K562 (cell line): ENCODE data around the gene MACF1. TPM values are rescaled to one million over a fixed set of nuclear protein-coding genes. Genes with fewer than 3 reads are reported as not detected.
A peak's percentile ranks its signal among the peaks of the same experiment; 100 is the strongest.

Experiments
- ATF7 ChIP-seq: fragments of 450-650 bp; IDR thresholded peaks from 2 replicates; pipeline ENCODE4 v1.7.1; 2014; ENCODE audit warnings: mild to moderate bottlenecking, moderate library complexity
- BRD9 ChIP-seq: fragments of 450-650 bp; IDR thresholded peaks from 2 replicates; pipeline ENCODE4 v1.6.1; 2018; ENCODE audit warnings: low read depth; ENCODE audit not compliant: partially characterized antibody
- CC2D1A ChIP-seq: fragments of 450-650 bp; IDR thresholded peaks from 2 replicates; pipeline ENCODE4 v1.6.1; 2017; ENCODE audit warnings: mild to moderate bottlenecking
- CSDE1 ChIP-seq, 2 experiments: fragments of 450-650 bp; IDR thresholded peaks; 2 replicates each; pipeline ENCODE4 v1.6.1; 2016; ENCODE audit warnings: mild to moderate bottlenecking in 1 of 2
- ETV5 ChIP-seq: sonication (generic); formaldehyde crosslinking; IDR thresholded peaks from 2 replicates; pipeline ENCODE4 v1.4.0; 2020; ENCODE audit warnings: low read depth, mild to moderate bottlenecking, missing genetic modification reagents
- HDAC1 ChIP-seq, 2 experiments: fragments of 450-650 bp; IDR thresholded peaks; 2 replicates each; pipeline ENCODE4 v1.6.1; 2016 to 2017; ENCODE audit warnings: inconsistent platforms in 1 of 2, mild to moderate bottlenecking in 1 of 2, moderate library complexity in 1 of 2
- KLF16 ChIP-seq: IDR thresholded peaks from 2 replicates; pipeline ENCODE4 v1.6.1; 2016; ENCODE audit warnings: antibody characterized with exemption
- L3MBTL2 ChIP-seq: fragments of 450-650 bp; IDR thresholded peaks from 2 replicates; pipeline ENCODE4 v1.6.1; 2016; ENCODE audit warnings: mild to moderate bottlenecking, moderate library complexity
- MYC ChIP-seq, 2 experiments: fragments of 250-450 bp in 1 of 2; sonication (Bioruptor Pico) in 1 of 2; IDR thresholded peaks; 2 replicates each; pipeline versions ENCODE4 v1.5.1 to v1.6.1; 2012 to 2021; ENCODE audit warnings: low read depth in 2 of 2, borderline replicate concordance in 1 of 2, improper control_type of control experiment in 1 of 2, low read length in 1 of 2, mild to moderate bottlenecking in 1 of 2, moderate library complexity in 1 of 2
- PHB ChIP-seq: fragments of 250-450 bp; sonication (Bioruptor Pico); IDR thresholded peaks from 2 replicates; pipeline ENCODE4 v1.5.0; 2021
- PHB2 ChIP-seq: fragments of 450-650 bp; IDR thresholded peaks from 2 replicates; pipeline ENCODE4 v1.6.1; 2017; ENCODE audit warnings: low read depth
- RBM22 ChIP-seq: fragments of 200-400 bp; formaldehyde crosslinking; IDR thresholded peaks from 2 replicates; pipeline ENCODE4 v1.6.1; 2018; ENCODE audit warnings: low read length, low read depth; ENCODE audit not compliant: poor library complexity, severe bottlenecking
- TARDBP ChIP-seq: fragments of 450-650 bp; IDR thresholded peaks from 2 replicates; pipeline ENCODE4 v1.6.1; 2016
- THRAP3 ChIP-seq: fragments of 450-650 bp; IDR thresholded peaks from 2 replicates; pipeline ENCODE4 v1.6.1; 2016; ENCODE audit warnings: mild to moderate bottlenecking, inconsistent platforms, borderline replicate concordance
- ZNF197 ChIP-seq: fragments of 200-800 bp; sonication (Bioruptor generic); IDR thresholded peaks from 2 replicates; pipeline ENCODE4 v1.6.1; 2016; ENCODE audit warnings: low read depth, missing genetic modification characterization, missing compliant biosample characterization
- ZNF24 ChIP-seq: fragments of 450-650 bp; IDR thresholded peaks from 2 replicates; pipeline ENCODE4 v1.6.1; 2016
- ZNF316 ChIP-seq: fragments of 450-650 bp; IDR thresholded peaks from 2 replicates; pipeline ENCODE4 v1.6.1; 2016
- ZNF561 ChIP-seq: fragments of 450-650 bp; formaldehyde crosslinking; conservative IDR thresholded peaks from 2 replicates; pipeline ENCODE4 v1.4.0; 2020; ENCODE audit warnings: mild to moderate bottlenecking, moderate library complexity
- ZNF696 ChIP-seq: fragments of 250-450 bp; sonication (Bioruptor Pico); conservative IDR thresholded peaks from 2 replicates; pipeline ENCODE4 v1.4.0; 2020; ENCODE audit warnings: mild to moderate bottlenecking, moderate library complexity
- polyA plus RNA-seq, 8 experiments: library from polyadenylated mRNA; depleted of rRNA in 4 of 8; stranded (reverse) in 5 of 8; unstranded in 3 of 8; fragments of >200 nt; fragmentation: Nextera tagmentation in 2 of 8; fragmentation: Illumina TruSeq in 1 of 8; extraction: Ambion mirVana in 2 of 8; extraction: Trizol in 1 of 8; gene quantifications; 2 replicates each; pipeline versions ENCODE4 v1.2.1 to v1.2.3, GENCODE V29; 2011 to 2014; ENCODE audit warnings: inconsistent platforms in 1 of 8, missing spikeins in 1 of 8
- total RNA-seq, 7 experiments: library from RNA; depleted of rRNA in 6 of 7; stranded (reverse); fragments of >200 nt in 6 of 7; fragmentation: Illumina TruSeq in 2 of 7; extraction: Trizol in 2 of 7; gene quantifications; 2 replicates each; pipeline versions ENCODE4 v1.2.1 to v1.2.3, GENCODE V29; 2011 to 2021; ENCODE audit warnings: low replicate concordance in 1 of 7
- TF ChIP-seq, protein P1 (sequence below): sonication (generic); formaldehyde crosslinking; IDR thresholded peaks from 2 replicates; pipeline ENCODE4 v1.8.0; 2023; ENCODE audit warnings: missing genetic modification reagents, mild to moderate bottlenecking, borderline replicate concordance
- TF ChIP-seq, protein P2 (sequence below): fragments of 450-650 bp; IDR thresholded peaks from 2 replicates; pipeline ENCODE4 v1.7.1; 2018; ENCODE audit warnings: mild to moderate bottlenecking, low read depth; ENCODE audit not compliant: partially characterized antibody

Gene MACF1
- total and polyA plus RNA-seq, 9 of the 15 experiments (the other 6 are each of a cell fraction or from before 2014, with no cell fraction given), result 13.2 to 232 (median 112) TPM

DNA sequence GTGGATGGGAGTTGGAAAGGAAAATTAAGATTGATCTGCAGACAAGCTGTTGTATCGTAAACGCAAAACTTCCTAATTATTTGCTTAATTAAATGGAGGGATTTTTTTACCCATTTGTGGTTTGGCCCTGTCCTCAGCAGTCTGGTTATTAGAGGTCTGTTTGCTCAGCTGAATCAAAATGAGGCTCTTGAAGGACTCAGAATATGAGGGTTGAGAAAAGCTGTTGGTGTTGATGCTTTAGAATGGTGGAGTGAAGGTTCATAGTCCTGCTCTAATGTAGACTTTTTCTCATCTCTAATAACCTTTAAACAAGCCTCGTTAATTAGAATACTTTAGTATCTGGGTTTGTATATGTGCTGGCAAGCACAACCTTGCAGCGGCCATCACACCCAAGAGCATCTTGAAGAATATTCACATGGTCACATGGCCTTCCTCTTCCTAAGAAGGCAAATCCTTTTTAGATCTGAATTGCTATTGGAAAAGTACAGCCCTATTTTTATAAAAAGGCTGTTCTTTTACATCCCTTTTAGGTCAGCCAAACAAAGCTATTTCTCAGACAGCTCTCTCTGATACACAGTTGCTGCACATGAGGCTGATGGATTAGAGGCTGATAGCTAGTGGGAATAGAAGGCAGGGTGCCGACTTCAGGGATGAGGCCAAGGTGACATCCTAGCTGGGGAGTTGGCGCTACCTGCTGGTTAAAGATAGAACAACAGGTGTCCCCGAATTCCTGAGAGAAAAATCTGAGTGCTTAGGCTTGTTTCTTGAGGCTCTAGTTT, 53.8 kb downstream of the MACF1 start (continued):
- TF ChIP-seq, protein P1, sequence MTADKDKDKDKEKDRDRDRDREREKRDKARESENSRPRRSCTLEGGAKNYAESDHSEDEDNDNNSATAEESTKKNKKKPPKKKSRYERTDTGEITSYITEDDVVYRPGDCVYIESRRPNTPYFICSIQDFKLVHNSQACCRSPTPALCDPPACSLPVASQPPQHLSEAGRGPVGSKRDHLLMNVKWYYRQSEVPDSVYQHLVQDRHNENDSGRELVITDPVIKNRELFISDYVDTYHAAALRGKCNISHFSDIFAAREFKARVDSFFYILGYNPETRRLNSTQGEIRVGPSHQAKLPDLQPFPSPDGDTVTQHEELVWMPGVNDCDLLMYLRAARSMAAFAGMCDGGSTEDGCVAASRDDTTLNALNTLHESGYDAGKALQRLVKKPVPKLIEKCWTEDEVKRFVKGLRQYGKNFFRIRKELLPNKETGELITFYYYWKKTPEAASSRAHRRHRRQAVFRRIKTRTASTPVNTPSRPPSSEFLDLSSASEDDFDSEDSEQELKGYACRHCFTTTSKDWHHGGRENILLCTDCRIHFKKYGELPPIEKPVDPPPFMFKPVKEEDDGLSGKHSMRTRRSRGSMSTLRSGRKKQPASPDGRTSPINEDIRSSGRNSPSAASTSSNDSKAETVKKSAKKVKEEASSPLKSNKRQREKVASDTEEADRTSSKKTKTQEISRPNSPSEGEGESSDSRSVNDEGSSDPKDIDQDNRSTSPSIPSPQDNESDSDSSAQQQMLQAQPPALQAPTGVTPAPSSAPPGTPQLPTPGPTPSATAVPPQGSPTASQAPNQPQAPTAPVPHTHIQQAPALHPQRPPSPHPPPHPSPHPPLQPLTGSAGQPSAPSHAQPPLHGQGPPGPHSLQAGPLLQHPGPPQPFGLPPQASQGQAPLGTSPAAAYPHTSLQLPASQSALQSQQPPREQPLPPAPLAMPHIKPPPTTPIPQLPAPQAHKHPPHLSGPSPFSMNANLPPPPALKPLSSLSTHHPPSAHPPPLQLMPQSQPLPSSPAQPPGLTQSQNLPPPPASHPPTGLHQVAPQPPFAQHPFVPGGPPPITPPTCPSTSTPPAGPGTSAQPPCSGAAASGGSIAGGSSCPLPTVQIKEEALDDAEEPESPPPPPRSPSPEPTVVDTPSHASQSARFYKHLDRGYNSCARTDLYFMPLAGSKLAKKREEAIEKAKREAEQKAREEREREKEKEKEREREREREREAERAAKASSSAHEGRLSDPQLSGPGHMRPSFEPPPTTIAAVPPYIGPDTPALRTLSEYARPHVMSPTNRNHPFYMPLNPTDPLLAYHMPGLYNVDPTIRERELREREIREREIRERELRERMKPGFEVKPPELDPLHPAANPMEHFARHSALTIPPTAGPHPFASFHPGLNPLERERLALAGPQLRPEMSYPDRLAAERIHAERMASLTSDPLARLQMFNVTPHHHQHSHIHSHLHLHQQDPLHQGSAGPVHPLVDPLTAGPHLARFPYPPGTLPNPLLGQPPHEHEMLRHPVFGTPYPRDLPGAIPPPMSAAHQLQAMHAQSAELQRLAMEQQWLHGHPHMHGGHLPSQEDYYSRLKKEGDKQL (CRISPR knock-in tag), result 0 out of 2 replicates have a peak, but pooled peaks have one; percentile 36
- TF ChIP-seq, protein P2, sequence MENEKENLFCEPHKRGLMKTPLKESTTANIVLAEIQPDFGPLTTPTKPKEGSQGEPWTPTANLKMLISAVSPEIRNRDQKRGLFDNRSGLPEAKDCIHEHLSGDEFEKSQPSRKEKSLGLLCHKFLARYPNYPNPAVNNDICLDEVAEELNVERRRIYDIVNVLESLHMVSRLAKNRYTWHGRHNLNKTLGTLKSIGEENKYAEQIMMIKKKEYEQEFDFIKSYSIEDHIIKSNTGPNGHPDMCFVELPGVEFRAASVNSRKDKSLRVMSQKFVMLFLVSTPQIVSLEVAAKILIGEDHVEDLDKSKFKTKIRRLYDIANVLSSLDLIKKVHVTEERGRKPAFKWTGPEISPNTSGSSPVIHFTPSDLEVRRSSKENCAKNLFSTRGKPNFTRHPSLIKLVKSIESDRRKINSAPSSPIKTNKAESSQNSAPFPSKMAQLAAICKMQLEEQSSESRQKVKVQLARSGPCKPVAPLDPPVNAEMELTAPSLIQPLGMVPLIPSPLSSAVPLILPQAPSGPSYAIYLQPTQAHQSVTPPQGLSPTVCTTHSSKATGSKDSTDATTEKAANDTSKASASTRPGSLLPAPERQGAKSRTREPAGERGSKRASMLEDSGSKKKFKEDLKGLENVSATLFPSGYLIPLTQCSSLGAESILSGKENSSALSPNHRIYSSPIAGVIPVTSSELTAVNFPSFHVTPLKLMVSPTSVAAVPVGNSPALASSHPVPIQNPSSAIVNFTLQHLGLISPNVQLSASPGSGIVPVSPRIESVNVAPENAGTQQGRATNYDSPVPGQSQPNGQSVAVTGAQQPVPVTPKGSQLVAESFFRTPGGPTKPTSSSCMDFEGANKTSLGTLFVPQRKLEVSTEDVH, result no peak
- no peak for TF ChIP-seq TARDBP
- TF ChIP-seq L3MBTL2, result peak; percentile 50
- TF ChIP-seq KLF16, result peak; percentile 41
- no peak for TF ChIP-seq RBM22
- TF ChIP-seq ATF7, result peak; percentile 28; the same call in 1 of the 2 replicates
- peak; percentile 42 for TF ChIP-seq BRD9
- no peak for TF ChIP-seq ZNF24
- TF ChIP-seq MYC (IDR thresholded peaks at IDR 0.05; ENCODE audit: low read depth, low read length), result peak; percentile 57
- TF ChIP-seq MYC (CRISPR knock-in tag; IDR thresholded peaks at IDR 0.05; ENCODE audit: borderline replicate concordance, low read depth), result no peak
- TF ChIP-seq ZNF696 (CRISPR knock-in tag), result no peak
- TF ChIP-seq ZNF197 (CRISPR knock-in tag), result no peak
- TF ChIP-seq CC2D1A, result peak; percentile 82
- no peak for TF ChIP-seq ZNF316
- no peak for TF ChIP-seq ZNF561 (CRISPR knock-in tag)
- TF ChIP-seq PHB (CRISPR knock-in tag), result no peak
- TF ChIP-seq THRAP3, result no peak
- TF ChIP-seq ETV5 (CRISPR knock-in tag), result no peak
- no peak for TF ChIP-seq PHB2
- TF ChIP-seq HDAC1 (IDR thresholded peaks at IDR 0.05), result no peak
- TF ChIP-seq CSDE1 (IDR thresholded peaks at IDR 0.05), result no peak
